Osteoblast (primary cell): Measurements from ENCODE around the gene SLC9A7. TPM values are rescaled to one million over a fixed set of nuclear protein-coding genes. Genes with fewer than 3 reads are reported as not detected.

Source experiments
- DNase-seq: peaks from one replicate; pipeline ENCODE4 v3.0.0; 2011; ENCODE audit warnings: low spot score, mixed read lengths; ENCODE audit not compliant: insufficient read length; ENCODE audit errors: missing footprints
- H2AFZ ChIP-seq: 2 replicates; pipeline ENCODE4 v1.6.0; 2011; ENCODE audit warnings: mild to moderate bottlenecking, low read length
- H3K27ac ChIP-seq: 2 replicates; pipeline ENCODE4 v1.5.1; 2011; ENCODE audit warnings: mild to moderate bottlenecking, low read depth, low read length, moderate library complexity
- H3K27me3 ChIP-seq: 2 replicates; pipeline ENCODE4 v1.6.0; 2012; ENCODE audit warnings: mild to moderate bottlenecking, control low read depth, inconsistent platforms, low read length, moderate library complexity; ENCODE audit not compliant: insufficient read depth
- H3K36me3 ChIP-seq: 2 replicates; pipeline ENCODE4 v1.5.1; 2011; ENCODE audit warnings: mild to moderate bottlenecking, low read length, control low read depth, moderate library complexity; ENCODE audit not compliant: insufficient read depth
- H3K4me1 ChIP-seq: 2 replicates; pipeline ENCODE4 v1.5.1; 2011; ENCODE audit warnings: mild to moderate bottlenecking, low read length, control low read depth, moderate library complexity; ENCODE audit not compliant: insufficient read depth
- H3K4me2 ChIP-seq: 2 replicates; pipeline ENCODE4 v1.6.0; 2011; ENCODE audit warnings: mild to moderate bottlenecking, low read length; ENCODE audit not compliant: insufficient read depth
- H3K4me3 ChIP-seq: fragments of 200-600 bp; sonication (generic); 3 replicates; pipeline ENCODE4 v1.5.1; 2012; ENCODE audit warnings: mild to moderate bottlenecking, low read length, inconsistent platforms; ENCODE audit not compliant: insufficient read depth
- H3K79me2 ChIP-seq: 2 replicates; pipeline ENCODE4 v1.6.0; 2012; ENCODE audit warnings: mild to moderate bottlenecking, low read length, control low read depth, inconsistent platforms; ENCODE audit not compliant: insufficient read depth
- H3K9me3 ChIP-seq: 2 replicates; pipeline ENCODE4 v1.5.1; 2011; ENCODE audit warnings: low read depth, low read length, control low read depth
- H4K20me1 ChIP-seq: 2 replicates; pipeline ENCODE4 v1.6.0; 2012; ENCODE audit warnings: mild to moderate bottlenecking, low read length, control low read depth; ENCODE audit not compliant: insufficient read depth
- CTCF ChIP-seq: IDR thresholded peaks from 2 replicates; pipeline ENCODE4 v1.5.1; 2011; ENCODE audit warnings: mild to moderate bottlenecking, low read depth, low read length, moderate library complexity; ENCODE audit errors: extremely low read depth
- total RNA-seq: library from RNA; depleted of rRNA; stranded (reverse); fragments of >200 nt; gene quantifications from 2 replicates; pipeline ENCODE4 v1.2.3, GENCODE V29; 2012

Gene SLC9A7
- total RNA-seq, 1 donor = 42.0 TPM

- Histone ChIP-seq H3K36me3 (no peaks in the 10 kb centered on the region), H3K4me3 (peak overlapping the region; percentile 79)
Measured at GRCh38 chrX:46757052-46757451, 1.9 kb downstream of the SLC9A7 start.

GRCh38 chrX:46755671-46756070, 3.2 kb downstream of the SLC9A7 start:
- H3K27me3 ChIP-seq = no peaks in the 10 kb centered on the region
- no peak overlapping the region for H2AFZ ChIP-seq

More at GRCh38 chrX:46757052-46757451, 1.9 kb downstream of the SLC9A7 start:
- Histone ChIP-seq H2AFZ (no peak overlapping the region), H3K4me1 (peaks cover 18% of the 10 kb centered on the region), H3K27me3 (no peaks in the 10 kb centered on the region), H3K79me2 (peaks cover 50% of the 10 kb centered on the region), H4K20me1 (peaks cover 4% of the 10 kb centered on the region), H3K9me3 (no peaks in the 10 kb centered on the region), H3K27ac (no peak overlapping the region), H3K4me2 (peak overlapping the region; percentile 86)
- no peak for TF ChIP-seq CTCF
- DNase-seq = no peak

GRCh38 chrX:46754586-46755061, 4.3 kb downstream of the SLC9A7 start:
- Histone ChIP-seq H2AFZ (no peak overlapping the region), H3K9me3 (no peaks in the 10 kb centered on the region), H3K79me2 (peaks cover 64% of the 10 kb centered on the region), H3K4me2 (no peak overlapping the region), H4K20me1 (peaks cover 4% of the 10 kb centered on the region), H3K27ac (no peak overlapping the region), H3K36me3 (no peaks in the 10 kb centered on the region), H3K4me1 (peaks cover 14% of the 10 kb centered on the region), H3K4me3 (no peak overlapping the region), H3K27me3 (no peaks in the 10 kb centered on the region)
- no peak for DNase-seq
- TF ChIP-seq CTCF = no peak

More at GRCh38 chrX:46755671-46756070, 3.2 kb downstream of the SLC9A7 start:
- Histone ChIP-seq H3K4me2 (no peak overlapping the region), H3K36me3 (no peaks in the 10 kb centered on the region), H3K79me2 (peaks cover 58% of the 10 kb centered on the region), H3K9me3 (no peaks in the 10 kb centered on the region), H3K4me1 (peaks cover 18% of the 10 kb centered on the region), H3K27ac (no peak overlapping the region), H3K4me3 (no peak overlapping the region), H4K20me1 (peaks cover 4% of the 10 kb centered on the region)
- no peak for TF ChIP-seq CTCF
- no peak for DNase-seq

- TF ChIP-seq CTCF = no peak
- H3K27ac ChIP-seq = no peak overlapping the region
- H3K4me1 ChIP-seq = peaks cover 11% of the 10 kb centered on the region
- no peaks in the 10 kb centered on the region for H3K9me3 ChIP-seq
- H3K4me3 ChIP-seq = no peak overlapping the region
- no peaks in the 10 kb centered on the region for H3K36me3 ChIP-seq
- no peak overlapping the region for H3K4me2 ChIP-seq
- peaks cover 4% of the 10 kb centered on the region for H4K20me1 ChIP-seq
- no peak for DNase-seq
- H3K27me3 ChIP-seq = no peaks in the 10 kb centered on the region
- H3K79me2 ChIP-seq = peaks cover 70% of the 10 kb centered on the region
- H2AFZ ChIP-seq = no peak overlapping the region
Measured at GRCh38 chrX:46754036-46754435, 4.9 kb downstream of the SLC9A7 start.
